Lower lobe of right lung (tissue), 2 donors: ENCODE data around the gene FFAR2. TPM values are rescaled to one million over a fixed set of nuclear protein-coding genes. Genes with fewer than 3 reads are reported as not detected.
A peak's percentile ranks its signal among the peaks of the same experiment; 100 is the strongest.

Experiments used
- ATAC-seq, 2 donors: fragments of 200-7000 bp; cut with Tn5 transposase; one replicate each; pipeline ENCODE4 v1.9.1; 2020 to 2022; ENCODE audit warnings: mild to moderate bottlenecking in 2 of 2, moderate library complexity in 2 of 2
- DNase-seq: peaks from one replicate; pipeline ENCODE4 v3.0.0-alpha.2; 2020
- H3K27ac ChIP-seq: fragments of 200-600 bp; one replicate; pipeline ENCODE4 v1.8.0; 2022
- H3K27me3 ChIP-seq: fragments of 200-600 bp; one replicate; pipeline ENCODE4 v1.8.0; 2022; ENCODE audit warnings: low read depth
- H3K36me3 ChIP-seq: fragments of 200-600 bp; one replicate; pipeline ENCODE4 v1.8.0; 2022; ENCODE audit warnings: mild to moderate bottlenecking
- H3K4me1 ChIP-seq: fragments of 200-600 bp; one replicate; pipeline ENCODE4 v1.8.0; 2022
- H3K4me3 ChIP-seq: fragments of 200-600 bp; one replicate; pipeline ENCODE4 v1.8.0; 2022; ENCODE audit warnings: mild to moderate bottlenecking
- H3K9me3 ChIP-seq: fragments of 200-600 bp; one replicate; pipeline ENCODE4 v1.8.0; 2022
- intact Hi-C: fragments of 100-400 bp; cut with DNase I; formaldehyde crosslinking; loops from one replicate; pipeline ENCODE4 v1.11.0; 2022
- total RNA-seq: library from RNA; stranded (reverse); fragmentation: NEBNext Ultra II Directional; extraction: Animal tissue kit (Norgen Biotek cat#: 25700); gene quantifications from one replicate; pipeline ENCODE4 v1.2.1, GENCODE V29; 2021
- TF ChIP-seq, protein P1 (sequence below): fragments of 200-600 bp; IDR thresholded peaks from one replicate; pipeline ENCODE4 v1.8.0; 2022; ENCODE audit warnings: antibody characterized with exemption, mild to moderate bottlenecking
- donor health status: DM: no; HTN: yes; CAD: no; lungs with severe emphysema.

FFAR2 gene
- total RNA-seq, 1 donor from 2014 or later = 4.7 TPM

DNA sequence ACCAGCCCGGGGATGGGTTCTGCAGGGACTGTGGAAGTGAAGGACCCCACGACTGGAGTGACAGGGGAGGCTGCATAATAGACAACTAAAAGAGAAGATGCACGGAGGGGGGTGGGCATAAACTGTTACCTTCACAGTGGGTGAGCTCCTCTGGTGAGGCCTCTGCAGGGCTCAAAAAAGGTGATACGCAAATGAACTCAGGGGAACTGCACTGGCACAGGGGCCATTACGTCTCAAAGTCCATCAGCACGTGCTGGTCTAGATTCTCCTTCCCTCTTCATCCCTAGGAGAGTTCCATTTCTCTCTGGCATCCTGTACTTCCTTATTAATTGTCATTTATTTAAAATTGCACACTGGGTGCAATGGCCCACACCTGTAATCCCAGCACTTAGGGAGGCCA, 8.1 kb upstream of the FFAR2 start:
- no peak for ATAC-seq
- no peak for DNase-seq
- Histone ChIP-seq H3K9me3 (no peaks in the 10 kb centered on the region), H3K4me3 (no peak overlapping the region), H3K27ac (no peak overlapping the region), H3K27me3 (no peaks in the 10 kb centered on the region), H3K4me1 (peaks cover 40% of the 10 kb centered on the region), H3K36me3 (no peaks in the 10 kb centered on the region)
- TF ChIP-seq, protein P1, sequence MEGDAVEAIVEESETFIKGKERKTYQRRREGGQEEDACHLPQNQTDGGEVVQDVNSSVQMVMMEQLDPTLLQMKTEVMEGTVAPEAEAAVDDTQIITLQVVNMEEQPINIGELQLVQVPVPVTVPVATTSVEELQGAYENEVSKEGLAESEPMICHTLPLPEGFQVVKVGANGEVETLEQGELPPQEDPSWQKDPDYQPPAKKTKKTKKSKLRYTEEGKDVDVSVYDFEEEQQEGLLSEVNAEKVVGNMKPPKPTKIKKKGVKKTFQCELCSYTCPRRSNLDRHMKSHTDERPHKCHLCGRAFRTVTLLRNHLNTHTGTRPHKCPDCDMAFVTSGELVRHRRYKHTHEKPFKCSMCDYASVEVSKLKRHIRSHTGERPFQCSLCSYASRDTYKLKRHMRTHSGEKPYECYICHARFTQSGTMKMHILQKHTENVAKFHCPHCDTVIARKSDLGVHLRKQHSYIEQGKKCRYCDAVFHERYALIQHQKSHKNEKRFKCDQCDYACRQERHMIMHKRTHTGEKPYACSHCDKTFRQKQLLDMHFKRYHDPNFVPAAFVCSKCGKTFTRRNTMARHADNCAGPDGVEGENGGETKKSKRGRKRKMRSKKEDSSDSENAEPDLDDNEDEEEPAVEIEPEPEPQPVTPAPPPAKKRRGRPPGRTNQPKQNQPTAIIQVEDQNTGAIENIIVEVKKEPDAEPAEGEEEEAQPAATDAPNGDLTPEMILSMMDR = no peak
- intact Hi-C loops = no loop called here

DNA sequence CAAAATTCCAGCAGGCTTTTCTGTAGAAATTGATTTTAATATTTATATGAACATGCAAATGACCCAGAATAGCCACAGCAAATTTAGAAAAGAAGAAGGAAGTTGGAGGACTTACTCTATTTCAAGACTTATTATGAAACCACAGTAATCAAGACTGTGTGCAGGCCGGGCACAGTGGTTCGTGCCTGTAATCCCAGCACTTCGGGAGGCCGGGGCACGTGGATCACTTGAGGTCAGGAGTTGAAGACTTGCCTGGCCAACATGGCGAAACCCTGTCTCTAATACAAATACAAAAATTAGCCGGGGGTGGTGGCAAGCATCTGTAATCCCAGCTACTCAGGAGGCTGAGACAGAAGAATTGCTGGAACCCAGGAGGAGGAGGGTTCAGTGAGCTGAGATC, 6.0 kb upstream of the FFAR2 start:
- H3K4me1 ChIP-seq = peaks cover 32% of the 10 kb centered on the region
- TF ChIP-seq, protein P1 = no peak

GRCh38 chr19:35444735-35445134, 3.3 kb upstream of the FFAR2 start:
- Histone ChIP-seq H3K9me3 (no peaks in the 10 kb centered on the region), H3K4me1 (peaks cover 46% of the 10 kb centered on the region), H3K27ac (no peak overlapping the region), H3K27me3 (no peaks in the 10 kb centered on the region), H3K4me3 (no peak overlapping the region), H3K36me3 (no peaks in the 10 kb centered on the region)
- TF ChIP-seq, protein P1 = no peak
- ATAC-seq (no peak), DNase-seq (no peak)
- intact Hi-C loops = no loop called here

More for the DNA sequence above, 6.0 kb upstream of the FFAR2 start:
- no peak overlapping the region for H3K27ac ChIP-seq
- no peaks in the 10 kb centered on the region for H3K27me3 ChIP-seq
- DNase-seq = peak; percentile 90
- ATAC-seq = peak; percentile 71 to 78
- intact Hi-C loops = no loop called here
- H3K9me3 ChIP-seq = no peaks in the 10 kb centered on the region
- no peaks in the 10 kb centered on the region for H3K36me3 ChIP-seq
- no peak overlapping the region for H3K4me3 ChIP-seq

DNA sequence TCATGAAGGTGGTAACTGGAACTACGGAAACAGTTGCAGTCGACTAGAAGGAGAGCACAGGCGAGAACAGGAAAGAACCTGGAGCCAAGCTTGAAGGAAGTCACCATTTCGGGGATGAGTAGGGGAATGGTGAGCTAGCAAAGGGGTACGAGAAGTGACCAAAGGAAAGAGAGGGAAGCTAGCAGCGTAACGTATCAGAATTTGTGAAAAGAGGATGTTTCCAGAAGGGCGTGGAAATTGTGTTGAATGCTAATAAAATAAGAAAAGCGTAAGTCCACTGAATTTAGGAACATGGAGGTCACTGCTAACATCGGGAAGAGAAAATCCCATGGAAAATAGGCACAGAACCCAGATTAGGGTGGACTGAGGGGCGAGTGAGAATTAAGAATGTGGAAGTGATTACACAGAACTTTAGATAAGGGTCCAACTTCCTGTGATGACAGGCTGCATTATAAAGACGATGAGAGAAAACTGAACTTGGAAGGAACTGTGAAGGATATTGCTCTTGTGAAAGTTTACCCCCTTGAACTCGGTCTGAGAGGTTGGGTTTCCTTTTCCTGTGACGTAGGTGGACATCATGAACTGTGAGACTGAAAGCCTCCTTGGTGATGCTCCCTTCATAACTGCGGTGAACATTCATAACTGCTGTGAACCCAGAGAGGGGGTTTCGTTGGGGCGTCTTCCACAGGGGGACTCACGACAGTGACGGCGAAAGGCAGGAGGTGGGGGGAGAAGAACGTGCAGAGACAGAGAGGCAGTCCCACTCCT, 2.0 kb upstream of the FFAR2 start:
- Histone ChIP-seq H3K27me3 (no peaks in the 10 kb centered on the region), H3K4me1 (peaks cover 51% of the 10 kb centered on the region), H3K4me3 (no peak overlapping the region), H3K36me3 (no peaks in the 10 kb centered on the region), H3K9me3 (no peaks in the 10 kb centered on the region), H3K27ac (peak overlapping the region; percentile 18)
- TF ChIP-seq, protein P1 = no peak
- no peak for DNase-seq
- intact Hi-C loops = no loop called here
- ATAC-seq = peak in 1 of 2 donors; percentile 31

DNA sequence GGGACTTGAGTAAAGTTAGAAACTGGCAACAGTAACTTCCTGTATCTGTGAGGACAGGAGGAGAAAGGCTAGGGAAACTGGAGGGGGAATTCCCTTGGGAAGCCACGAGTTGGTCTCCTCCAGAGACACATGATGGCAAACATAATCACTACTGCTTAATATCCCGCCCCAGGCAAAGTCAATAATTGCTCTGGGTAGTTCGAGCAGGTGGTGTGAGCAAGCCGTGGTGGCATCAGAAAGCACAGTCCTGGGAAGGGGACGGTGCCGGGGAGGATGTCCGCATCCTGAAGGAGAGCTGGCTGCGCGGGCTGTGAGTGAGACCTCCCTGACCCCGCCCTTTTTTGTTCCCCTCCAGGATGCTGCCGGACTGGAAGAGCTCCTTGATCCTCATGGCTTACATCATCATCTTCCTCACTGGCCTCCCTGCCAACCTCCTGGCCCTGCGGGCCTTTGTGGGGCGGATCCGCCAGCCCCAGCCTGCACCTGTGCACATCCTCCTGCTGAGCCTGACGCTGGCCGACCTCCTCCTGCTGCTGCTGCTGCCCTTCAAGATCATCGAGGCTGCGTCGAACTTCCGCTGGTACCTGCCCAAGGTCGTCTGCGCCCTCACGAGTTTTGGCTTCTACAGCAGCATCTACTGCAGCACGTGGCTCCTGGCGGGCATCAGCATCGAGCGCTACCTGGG, 1.4 kb downstream of the FFAR2 start:
- TF ChIP-seq, protein P1 = no peak
- Histone ChIP-seq H3K36me3 (no peaks in the 10 kb centered on the region), H3K27ac (peak overlapping the region; percentile 53), H3K27me3 (no peaks in the 10 kb centered on the region), H3K4me3 (no peak overlapping the region), H3K9me3 (no peaks in the 10 kb centered on the region), H3K4me1 (peaks cover 43% of the 10 kb centered on the region)
- DNase-seq (no peak), ATAC-seq (peak in 1 of 2 donors; percentile 8)
- intact Hi-C loops = no loop called here
